Loucy (cell line): ENCODE data around the gene TXNDC16.

Source experiments
- EZH2phosphoT487 ChIP-seq: fragments of 200-600 bp; IDR thresholded peaks from 2 replicates; pipeline ENCODE4 v1.6.1; 2018; ENCODE audit warnings: antibody characterized with exemption, mild to moderate bottlenecking, moderate library complexity, borderline replicate concordance
- TF ChIP-seq, protein P1 (sequence below): fragments of 200-600 bp; sonication (generic); conservative IDR thresholded peaks from 2 replicates; pipeline ENCODE4 v1.5.1; 2014; ENCODE audit warnings: mild to moderate bottlenecking, antibody characterized with exemption, low read length

- TF ChIP-seq, protein P1, sequence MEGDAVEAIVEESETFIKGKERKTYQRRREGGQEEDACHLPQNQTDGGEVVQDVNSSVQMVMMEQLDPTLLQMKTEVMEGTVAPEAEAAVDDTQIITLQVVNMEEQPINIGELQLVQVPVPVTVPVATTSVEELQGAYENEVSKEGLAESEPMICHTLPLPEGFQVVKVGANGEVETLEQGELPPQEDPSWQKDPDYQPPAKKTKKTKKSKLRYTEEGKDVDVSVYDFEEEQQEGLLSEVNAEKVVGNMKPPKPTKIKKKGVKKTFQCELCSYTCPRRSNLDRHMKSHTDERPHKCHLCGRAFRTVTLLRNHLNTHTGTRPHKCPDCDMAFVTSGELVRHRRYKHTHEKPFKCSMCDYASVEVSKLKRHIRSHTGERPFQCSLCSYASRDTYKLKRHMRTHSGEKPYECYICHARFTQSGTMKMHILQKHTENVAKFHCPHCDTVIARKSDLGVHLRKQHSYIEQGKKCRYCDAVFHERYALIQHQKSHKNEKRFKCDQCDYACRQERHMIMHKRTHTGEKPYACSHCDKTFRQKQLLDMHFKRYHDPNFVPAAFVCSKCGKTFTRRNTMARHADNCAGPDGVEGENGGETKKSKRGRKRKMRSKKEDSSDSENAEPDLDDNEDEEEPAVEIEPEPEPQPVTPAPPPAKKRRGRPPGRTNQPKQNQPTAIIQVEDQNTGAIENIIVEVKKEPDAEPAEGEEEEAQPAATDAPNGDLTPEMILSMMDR: no peak
- no peak for TF ChIP-seq EZH2phosphoT487
Observed at GRCh38 chr14:52467515-52468266, 84.6 kb downstream of the TXNDC16 start.
